ENCODE results near the gene ARFGAP3.

Gene ARFGAP3

DNA sequence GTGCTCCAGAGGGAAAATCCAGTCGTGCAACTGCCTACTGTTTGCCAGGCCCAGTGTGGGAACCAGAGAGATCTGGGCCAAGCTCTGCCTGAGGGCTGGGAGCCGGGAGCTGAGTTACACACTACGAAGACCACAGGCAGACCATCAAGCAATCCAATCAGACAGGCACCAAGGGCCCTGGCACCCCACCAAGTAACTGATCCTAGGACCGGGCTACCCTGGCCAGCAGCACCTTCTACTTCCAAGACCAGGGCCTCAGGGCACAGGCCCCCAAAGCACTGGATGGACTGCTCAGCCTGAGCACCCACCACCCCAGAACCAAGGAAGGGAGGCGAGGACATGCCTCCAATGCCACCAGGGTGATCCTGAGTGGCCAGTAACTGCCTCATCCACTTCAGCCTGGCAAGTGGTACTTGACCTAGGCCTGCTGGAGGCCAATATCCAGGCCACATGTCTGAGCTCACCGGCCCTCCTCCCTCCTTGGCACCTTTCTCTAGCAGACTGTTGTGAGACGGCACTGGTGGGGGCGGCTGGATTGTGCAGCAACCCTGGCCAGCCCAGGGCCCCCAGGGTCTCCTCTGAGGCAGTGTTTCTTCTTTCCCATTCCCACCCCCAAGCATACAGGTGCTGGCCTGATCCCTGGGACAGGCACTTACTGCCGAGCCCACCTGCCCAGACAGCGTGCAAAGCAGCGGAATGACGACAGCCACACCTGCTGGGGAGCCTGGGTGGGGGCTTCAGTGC lies 20.7 kb upstream of the ARFGAP3 start:
- no peak for TF ChIP-seq POLR2A (IDR thresholded peaks at IDR 0.05; ENCODE audit: low read depth, low read length)
- FAIRE-seq: no peak
- no peak for DNase-seq (ENCODE audit: insufficient read length, low spot score)

DNA sequence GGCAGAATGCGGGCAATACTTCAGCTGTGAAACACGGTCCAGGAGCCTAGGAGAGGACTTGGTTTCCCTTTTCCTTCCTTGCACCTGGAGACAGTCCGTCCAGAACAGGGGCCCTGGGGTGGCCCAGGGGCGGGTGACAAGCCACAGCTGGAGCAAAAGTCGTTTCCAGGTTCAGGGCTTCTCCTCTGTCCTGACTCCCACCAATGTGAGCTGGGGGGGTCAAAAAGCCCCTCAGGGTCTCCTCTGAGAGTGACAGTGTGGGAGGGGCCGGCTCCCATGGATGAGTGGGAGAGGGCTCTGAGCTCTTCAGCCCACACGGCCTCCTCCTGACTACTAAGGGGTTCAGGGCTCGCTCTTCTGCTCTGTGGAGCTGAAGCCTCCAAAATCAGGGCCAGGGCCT lies 20.1 kb upstream of the ARFGAP3 start:
- FAIRE-seq (no peak), DNase-seq (ENCODE audit: insufficient read length, low spot score) (no peak)
- no peak for TF ChIP-seq POLR2A (IDR thresholded peaks at IDR 0.05; ENCODE audit: low read depth, low read length)

DNA sequence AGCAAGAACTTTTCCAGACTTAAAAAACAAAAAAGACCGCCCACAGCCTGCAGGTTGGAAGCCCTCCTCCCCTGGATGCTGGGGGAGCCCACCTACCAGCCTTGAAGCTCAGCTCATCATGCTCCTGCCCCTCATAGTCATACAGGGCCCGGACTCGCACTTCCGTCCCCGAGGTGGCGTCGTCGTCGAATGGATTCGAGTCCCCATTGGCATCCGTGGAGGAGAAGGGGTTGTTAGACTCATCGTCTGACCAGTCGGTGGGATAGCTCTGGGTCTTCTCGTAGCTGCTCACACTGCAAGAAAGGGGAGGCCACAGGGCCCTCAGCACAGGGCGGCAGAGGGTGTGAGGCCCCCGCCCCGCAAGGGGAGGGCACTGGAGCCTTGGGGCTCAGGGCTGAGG lies 19.0 kb upstream of the ARFGAP3 start:
- FAIRE-seq (no peak), DNase-seq (ENCODE audit: insufficient read length, low spot score) (no peak)
- no peak for TF ChIP-seq POLR2A (IDR thresholded peaks at IDR 0.05; ENCODE audit: low read depth, low read length)

DNA sequence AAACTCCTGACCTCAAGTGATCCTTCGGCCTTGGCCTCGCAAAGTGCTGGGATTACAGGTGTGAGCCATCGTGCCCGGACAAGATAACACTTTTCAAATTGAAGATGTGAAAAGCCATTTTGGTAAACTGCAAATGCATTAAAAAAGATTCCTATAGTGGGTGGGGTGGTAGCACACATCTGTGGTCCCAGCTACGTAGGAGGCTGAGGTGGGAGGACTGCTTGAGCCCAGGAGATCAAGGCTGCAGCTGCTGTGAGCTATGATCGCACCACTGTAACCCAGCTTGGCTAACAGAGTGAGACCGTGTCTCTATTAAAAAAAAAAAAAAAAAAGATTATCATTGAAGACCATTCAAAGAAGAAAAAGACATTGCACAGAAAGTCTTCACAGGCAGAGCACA lies 16.9 kb upstream of the ARFGAP3 start:
- FAIRE-seq (no peak), DNase-seq (ENCODE audit: insufficient read length, low spot score) (no peak)
- TF ChIP-seq POLR2A (IDR thresholded peaks at IDR 0.05; ENCODE audit: low read depth, low read length): no peak

DNA sequence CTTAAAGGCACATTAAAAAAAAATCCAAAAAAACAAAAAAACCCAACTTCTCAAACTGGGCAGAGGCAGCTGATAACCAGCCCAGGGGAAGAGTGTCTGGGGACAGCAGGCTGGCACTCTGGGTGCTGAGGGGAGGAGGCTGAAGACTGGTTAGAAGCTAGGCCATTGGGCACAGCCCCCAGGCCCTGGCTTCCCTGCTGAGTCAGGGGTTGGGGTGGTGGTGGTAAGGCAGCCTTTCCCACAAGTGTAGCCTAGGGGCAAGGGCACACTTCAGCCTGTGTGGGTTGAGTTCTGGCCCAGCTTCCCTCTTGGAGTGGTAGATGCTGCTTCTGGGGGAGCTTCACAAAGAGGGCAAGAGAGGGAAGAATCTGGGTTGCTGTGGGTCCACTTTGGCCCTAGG lies 16.3 kb upstream of the ARFGAP3 start:
- no peak for DNase-seq (ENCODE audit: insufficient read length, low spot score)
- FAIRE-seq: no peak
- no peak for TF ChIP-seq POLR2A (IDR thresholded peaks at IDR 0.05; ENCODE audit: low read depth, low read length)

DNA sequence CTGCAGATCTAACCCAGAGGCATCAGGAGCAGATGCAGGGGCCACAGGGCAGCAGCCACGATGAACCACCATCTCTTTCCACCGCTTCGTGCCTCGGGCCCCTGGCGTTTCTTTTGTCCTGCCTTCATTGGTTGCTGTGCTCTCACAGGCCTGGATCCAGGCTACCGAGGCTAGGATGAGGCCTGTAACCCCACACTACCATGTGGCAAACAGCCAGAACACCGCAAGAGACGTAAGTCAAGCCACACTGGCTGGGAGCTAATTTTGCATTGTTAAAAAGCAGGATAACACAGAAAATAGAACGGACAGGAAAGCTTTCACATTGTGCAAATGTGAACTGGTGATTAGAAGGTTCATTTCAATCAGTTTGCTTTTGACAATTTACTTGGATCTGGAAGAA lies 15.7 kb upstream of the ARFGAP3 start:
- FAIRE-seq (no peak), DNase-seq (ENCODE audit: insufficient read length, low spot score) (no peak)
- no peak for TF ChIP-seq POLR2A (IDR thresholded peaks at IDR 0.05; ENCODE audit: low read depth, low read length)

DNA sequence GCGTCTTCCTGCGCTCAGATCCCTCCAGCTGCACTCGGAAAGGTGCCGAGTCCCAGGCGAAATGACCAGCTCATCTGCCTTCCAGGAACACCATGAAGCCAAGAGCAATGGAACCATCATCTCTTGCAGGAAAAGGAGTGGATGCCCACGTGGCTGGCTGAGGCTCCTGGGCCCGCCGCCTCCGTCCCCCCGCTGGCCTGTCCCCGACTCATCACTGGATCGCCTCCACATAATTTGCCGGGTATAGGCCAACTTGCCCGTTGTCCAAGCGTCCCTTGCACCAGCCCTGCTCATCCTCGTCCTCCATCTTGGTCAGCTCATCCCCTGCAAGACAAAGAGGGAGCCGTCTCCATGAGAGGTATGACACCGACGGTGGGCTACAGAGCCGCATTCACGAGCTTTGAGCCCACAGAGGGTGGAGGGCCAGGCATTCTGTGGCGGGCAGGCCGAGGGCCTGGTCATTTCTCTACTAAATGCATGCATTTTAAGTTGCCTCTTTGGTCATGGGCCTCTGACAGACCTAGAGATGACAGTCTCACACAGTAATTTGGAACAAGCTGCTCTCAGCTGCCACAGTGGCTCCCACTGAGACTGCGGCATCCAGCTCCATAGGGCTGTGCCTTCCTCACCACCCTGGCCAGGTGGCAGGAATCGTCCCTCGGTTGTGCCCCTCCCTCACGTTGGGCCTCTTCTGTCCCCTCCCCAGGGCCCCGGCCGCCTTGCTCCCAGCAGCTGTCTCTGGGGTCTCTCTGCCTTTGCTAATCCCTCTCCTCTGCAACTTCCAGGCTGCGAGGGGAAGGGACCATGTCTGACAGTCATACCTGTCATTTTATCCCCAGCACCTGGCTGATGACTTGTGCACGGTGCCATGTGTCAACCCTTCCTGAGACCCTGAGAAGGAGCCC lies 14.3 kb upstream of the ARFGAP3 start:
- no peak for TF ChIP-seq POLR2A (IDR thresholded peaks at IDR 0.05; ENCODE audit: low read depth, low read length)
- no peak for DNase-seq (ENCODE audit: insufficient read length, low spot score)
- FAIRE-seq: no peak

DNA sequence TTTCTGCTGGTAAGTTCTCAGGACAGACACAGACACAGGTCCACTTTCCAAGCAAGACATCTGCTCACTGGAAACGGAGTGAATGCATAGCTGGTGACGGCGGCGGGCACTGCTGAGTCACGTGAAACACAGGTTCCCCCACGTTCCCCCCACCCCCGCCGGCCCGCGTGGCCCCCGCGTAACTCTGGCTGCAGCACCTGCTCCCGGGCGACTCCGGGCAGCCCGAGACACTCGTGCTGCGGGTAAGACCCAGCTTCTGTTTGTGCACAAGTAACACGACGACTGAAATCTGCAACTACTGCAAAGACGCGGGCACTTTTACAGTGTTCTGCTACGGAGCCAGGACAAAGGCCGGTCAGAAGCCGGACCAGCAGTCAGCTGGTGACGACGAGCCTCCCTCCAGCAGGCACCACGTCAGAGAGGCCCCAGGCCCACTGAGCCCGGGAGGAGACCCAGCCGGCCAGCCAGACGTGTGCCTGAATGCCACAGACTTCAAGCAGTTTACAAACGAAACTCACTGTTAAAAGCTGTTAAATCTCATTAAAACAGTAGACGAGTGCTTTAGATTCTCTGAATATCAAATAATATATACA lies 12.9 kb upstream of the ARFGAP3 start:
- TF ChIP-seq POLR2A (IDR thresholded peaks at IDR 0.05; ENCODE audit: low read depth, low read length): no peak
- DNase-seq (ENCODE audit: insufficient read length, low spot score) (no peak), FAIRE-seq (no peak)

DNA sequence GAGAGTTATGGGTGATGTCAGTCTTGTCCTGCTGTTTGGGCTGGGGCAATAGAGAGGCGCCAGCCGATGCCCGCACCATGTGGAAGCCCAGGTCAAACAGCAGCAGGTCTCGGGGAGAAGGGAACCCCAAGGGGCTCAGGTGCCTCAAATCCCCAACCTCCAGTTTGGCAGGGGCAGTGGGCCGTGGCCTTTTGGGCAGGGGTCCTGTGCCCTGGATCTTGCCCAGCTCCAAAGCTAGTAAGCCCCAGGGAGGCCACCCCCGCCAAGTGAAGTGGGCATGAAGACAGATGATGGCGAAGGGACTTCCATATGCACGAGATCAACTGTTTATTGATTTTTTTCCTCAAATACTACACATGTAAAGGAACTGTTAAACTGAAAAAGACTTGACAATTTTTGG lies 12.4 kb upstream of the ARFGAP3 start:
- DNase-seq (ENCODE audit: insufficient read length, low spot score) (no peak), FAIRE-seq (no peak)
- no peak for TF ChIP-seq POLR2A (IDR thresholded peaks at IDR 0.05; ENCODE audit: low read depth, low read length)

DNA sequence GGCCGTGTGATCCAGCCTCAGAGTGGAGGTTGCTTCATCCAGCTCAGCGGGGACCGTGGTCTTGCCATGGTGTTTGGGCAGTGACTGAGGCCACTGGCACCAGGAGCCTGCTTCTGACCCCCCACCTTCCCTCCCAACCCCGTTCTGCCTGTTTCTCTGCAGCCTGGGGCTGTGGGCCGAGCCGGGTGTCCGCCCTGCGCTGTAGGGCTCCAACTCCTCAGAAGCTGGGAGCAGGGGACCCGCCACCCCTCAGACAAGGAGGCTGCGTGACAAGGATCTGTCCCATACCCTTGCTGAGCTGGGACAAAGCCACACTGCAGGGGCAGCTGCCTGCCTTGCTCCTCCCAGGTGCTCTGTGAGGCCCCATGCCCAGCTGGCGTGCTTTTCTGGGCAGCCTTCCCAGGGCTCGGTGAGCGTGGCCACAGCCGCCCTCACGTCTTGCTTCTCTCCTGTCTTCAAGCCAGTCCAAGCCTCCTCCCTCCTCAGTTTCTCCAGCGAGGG lies 11.7 kb upstream of the ARFGAP3 start:
- DNase-seq (ENCODE audit: insufficient read length, low spot score) (no peak), FAIRE-seq (no peak)
- no peak for TF ChIP-seq POLR2A (IDR thresholded peaks at IDR 0.05; ENCODE audit: low read depth, low read length)

DNA sequence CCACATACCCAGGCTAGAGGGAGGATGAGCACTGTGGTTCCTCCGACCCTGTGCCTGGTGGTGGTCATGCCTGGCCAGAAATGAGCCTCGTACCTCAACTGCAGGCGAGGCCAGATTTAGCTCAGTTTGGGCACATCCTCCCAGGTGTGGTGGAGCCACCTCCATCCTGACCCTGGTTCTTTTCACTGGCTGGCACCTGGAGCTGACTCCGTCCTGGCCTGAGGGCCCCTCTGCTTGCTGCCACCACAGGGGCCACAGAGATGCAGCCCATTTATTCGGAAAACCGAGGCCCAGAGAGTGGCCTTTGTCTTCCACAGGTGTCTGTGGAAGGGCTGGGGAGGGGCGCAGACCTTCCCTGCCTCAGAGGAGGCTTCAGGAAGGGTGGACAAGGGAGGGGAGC lies 9.0 kb upstream of the ARFGAP3 start:
- TF ChIP-seq POLR2A (IDR thresholded peaks at IDR 0.05; ENCODE audit: low read depth, low read length): no peak
- FAIRE-seq (no peak), DNase-seq (ENCODE audit: insufficient read length, low spot score) (no peak)

DNA sequence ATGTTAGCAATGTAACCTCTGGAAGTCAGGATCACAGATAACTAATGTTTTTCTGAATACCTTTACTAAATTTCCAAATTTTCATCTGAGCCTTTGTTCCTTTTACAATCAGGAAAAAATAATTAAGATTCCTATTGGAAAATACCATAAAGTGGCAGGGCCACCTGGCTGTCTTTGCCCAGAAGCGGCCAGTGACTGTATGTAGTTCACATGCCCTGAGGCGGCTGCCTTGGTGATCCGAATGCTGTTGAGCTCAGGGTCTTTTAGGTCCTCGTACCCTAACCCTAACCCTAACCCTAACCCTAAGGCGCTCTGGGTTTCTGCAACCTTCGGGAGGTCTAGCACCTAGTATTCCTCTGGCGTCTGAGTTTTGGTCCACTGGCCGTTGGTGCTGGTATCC lies 8.5 kb upstream of the ARFGAP3 start:
- FAIRE-seq (no peak), DNase-seq (ENCODE audit: insufficient read length, low spot score) (no peak)
- no peak for TF ChIP-seq POLR2A (IDR thresholded peaks at IDR 0.05; ENCODE audit: low read depth, low read length)

DNA sequence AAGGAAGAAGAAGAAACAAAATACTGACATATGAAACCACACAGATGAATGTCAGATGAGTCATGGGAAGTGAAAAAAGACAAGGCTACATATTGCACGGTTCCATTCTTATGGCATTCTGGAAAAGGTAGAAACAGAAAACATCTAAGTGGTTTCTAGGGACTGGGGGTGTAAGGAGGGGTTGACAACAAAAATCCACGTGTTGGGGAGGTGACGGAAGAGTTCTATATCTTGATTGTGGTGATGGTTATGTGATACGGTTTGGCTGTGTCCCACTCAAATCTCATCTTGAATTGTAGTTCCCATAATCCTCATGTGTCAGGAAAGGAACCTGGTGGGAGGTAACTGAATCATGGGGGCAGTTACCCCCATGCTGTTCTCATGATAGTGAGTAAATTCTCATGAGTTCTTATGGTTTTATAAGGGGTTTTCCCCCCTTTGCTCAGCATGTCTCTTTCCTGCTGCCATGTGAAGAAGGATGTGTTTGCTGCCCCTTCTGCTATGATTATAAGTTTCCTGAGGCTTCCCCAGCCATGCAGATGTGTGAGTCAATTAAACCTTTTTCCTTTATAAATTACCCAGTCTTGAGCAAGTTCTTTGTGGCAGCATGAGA lies 6.4 kb upstream of the ARFGAP3 start:
- FAIRE-seq (no peak), DNase-seq (ENCODE audit: insufficient read length, low spot score) (no peak)
- TF ChIP-seq POLR2A (IDR thresholded peaks at IDR 0.05; ENCODE audit: low read depth, low read length): no peak

Data from H54 (cell line).